Fibroblast of villous mesenchyme (primary cell): ENCODE data around the gene ADIPOQ. TPM values are rescaled to one million over a fixed set of nuclear protein-coding genes. Genes with fewer than 3 reads are reported as not detected.
"Not testable (repeated sequence)": the region's sequence is repeated elsewhere in the genome, so short reads cannot be mapped to it uniquely, and the experiment has no call there.

Source experiments
- DNase-seq: peaks from one replicate; pipeline ENCODE4 v3.0.0-alpha.2; 2010; ENCODE audit warnings: low read depth
- H3K4me3 ChIP-seq: 2 replicates; pipeline ENCODE4 v1.5.1; 2011; ENCODE audit warnings: low read depth, mild to moderate bottlenecking, low read length
- total RNA-seq: library from RNA; depleted of rRNA; stranded (reverse); fragments of >200 nt; gene quantifications from 2 replicates; pipeline ENCODE4 v1.2.3, GENCODE V29; 2012
- TF ChIP-seq, protein P1 (sequence below): IDR thresholded peaks from 2 replicates; pipeline ENCODE4 v1.5.1; 2012; ENCODE audit warnings: low read depth, mild to moderate bottlenecking, low read length; ENCODE audit not compliant: insufficient read depth

Gene ADIPOQ
- total RNA-seq, 1 donor, result not detected

DNA sequence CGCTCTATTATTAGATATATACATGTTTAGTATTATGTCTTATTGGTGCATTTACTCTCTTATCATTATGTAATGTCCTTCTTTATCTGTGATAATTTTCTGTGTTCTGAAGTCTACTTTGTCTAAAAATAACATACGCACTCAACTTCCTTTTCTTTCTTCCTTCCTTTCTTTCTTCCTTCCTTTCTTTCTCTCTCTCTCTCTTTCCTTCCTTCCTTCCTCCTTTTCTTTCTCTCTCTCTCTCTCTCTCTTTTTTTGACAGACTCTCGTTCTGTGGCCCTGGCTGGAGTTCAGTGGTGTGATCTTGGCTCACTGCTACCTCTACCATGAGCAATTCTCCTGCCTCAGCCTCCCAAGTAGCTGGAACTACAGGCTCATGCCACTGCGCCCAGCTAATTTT is 15.2 kb downstream of the ADIPOQ start:
- TF ChIP-seq, protein P1, sequence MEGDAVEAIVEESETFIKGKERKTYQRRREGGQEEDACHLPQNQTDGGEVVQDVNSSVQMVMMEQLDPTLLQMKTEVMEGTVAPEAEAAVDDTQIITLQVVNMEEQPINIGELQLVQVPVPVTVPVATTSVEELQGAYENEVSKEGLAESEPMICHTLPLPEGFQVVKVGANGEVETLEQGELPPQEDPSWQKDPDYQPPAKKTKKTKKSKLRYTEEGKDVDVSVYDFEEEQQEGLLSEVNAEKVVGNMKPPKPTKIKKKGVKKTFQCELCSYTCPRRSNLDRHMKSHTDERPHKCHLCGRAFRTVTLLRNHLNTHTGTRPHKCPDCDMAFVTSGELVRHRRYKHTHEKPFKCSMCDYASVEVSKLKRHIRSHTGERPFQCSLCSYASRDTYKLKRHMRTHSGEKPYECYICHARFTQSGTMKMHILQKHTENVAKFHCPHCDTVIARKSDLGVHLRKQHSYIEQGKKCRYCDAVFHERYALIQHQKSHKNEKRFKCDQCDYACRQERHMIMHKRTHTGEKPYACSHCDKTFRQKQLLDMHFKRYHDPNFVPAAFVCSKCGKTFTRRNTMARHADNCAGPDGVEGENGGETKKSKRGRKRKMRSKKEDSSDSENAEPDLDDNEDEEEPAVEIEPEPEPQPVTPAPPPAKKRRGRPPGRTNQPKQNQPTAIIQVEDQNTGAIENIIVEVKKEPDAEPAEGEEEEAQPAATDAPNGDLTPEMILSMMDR, result no peak
- DNase-seq, result no peak
- H3K4me3 ChIP-seq, result no peak overlapping the region

DNA sequence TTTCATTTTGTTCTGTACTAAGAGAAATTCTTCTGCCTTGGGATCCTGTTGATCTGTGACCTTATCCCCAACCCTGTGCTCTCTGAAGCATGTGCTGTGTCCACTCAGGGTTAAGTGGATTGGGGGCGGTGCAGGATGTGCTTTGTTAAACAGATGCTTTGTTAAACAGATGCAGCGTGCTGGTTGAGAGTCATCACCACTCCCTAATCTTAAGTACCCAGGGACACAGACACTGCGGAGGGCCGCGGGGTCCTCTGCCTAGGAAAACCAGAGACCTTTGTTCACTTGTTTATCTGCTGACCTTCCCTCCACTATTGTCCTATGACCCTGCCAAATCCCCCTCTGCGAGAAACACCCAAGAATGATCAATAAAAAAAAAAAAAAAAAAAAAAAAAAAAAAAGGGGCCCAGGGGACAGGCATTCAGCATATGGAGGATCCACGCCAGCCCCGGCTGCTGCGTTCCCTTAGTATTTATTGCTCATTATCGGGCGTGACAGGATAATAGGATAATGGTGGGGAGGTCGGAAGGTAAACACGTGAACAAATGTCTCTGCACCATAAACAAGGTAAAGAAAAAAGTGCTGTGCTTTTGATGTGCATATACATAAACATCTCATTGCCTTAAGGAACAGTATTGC is 22.8 kb downstream of the ADIPOQ start:
- not testable (repeated sequence) for DNase-seq, H3K4me3 ChIP-seq

DNA sequence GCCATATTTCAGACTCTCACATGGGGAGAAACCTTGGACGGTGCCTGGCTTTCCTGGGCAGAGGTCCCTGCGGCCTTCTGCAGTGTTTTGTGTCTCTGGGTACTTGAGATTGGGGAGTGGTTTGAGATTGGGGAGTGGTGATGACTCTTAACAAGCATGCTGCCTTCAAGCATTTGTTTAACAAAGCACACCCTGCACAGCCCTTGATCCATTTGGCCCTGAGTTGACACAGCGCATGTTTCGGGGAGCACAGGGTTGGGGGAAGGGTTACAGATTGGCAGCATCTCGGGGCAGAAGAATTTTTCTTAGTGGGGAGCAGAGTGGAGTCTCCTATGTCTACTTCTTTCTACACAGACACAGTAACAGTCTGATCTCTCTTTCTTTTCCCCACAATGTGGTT is 23.6 kb downstream of the ADIPOQ start:
- not testable (repeated sequence) for DNase-seq, H3K4me3 ChIP-seq

DNA sequence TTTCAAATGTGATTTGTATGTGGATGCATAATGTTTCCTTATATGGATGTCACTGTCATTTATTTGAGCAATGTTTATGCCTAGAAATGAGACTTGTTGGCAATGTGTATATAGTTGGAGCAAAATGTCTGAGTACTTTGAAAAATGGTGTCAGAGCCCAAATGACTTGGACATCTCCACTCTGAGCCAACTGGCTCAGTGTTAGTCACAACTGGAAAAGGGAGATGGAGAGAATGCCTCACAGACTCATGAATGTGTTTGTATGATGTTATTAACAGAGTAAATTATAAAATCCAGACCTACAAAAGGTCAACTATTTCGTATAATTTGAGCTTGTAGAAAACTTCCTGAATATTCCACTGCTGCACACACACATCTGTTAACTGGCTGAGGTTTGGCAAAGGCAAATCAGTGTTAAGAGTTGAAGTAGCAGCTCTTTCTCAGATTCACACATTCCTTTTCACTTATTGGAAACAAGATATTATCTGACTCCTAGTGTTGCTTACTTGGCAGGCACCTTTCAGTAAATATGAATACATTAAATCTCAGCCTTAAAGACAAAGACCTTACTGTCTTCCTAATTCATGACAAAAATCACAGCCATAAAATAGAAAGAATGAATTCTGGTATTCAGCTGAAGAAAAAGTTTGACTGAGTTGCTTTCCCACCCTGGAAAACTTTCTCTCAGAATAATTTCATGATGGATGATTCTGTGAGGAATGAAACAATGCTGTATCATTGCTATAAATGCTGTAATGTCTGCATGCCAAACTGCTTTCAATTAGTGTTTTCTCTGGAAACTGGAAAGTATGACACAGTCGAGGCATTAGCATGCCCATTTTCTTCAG is 27.0 kb downstream of the ADIPOQ start:
- DNase-seq, result no peak
- TF ChIP-seq, protein P1, result no peak
- no peak overlapping the region for H3K4me3 ChIP-seq

DNA sequence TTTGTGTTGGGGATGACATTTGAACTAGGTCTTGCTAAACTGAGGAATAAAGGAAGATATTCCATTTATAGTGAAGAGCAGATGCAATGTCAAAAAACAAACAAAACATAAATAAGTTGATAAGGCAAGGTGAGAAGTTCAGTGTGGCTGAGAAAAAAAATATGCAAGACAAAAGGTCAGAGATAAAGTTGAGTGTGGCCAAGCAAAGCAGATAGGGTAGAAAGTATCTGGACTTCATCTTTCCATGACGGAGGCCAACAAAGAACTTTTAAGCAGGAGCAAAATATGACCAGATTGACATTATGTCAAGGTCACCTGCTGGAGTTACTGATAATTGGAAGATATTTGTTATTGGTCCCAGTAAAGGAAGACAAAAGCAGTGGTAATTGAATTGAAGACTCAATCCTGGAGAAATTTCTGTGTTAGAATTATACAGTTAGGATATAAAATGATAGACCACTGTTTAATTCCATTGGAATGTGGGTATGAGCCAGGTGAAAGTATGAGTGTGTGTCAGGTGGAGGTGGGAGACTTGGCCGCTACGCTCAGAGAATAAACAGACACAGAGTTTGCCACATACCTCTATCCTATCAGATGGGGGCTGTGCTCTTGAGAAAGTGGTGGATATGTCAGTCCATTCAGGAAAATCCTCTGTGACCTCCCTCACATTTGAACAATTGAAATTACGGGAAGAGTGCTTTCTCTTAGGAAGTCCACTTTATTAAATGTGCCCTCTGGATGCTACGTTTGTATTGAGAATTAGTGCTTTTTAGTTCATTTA is 28.1 kb downstream of the ADIPOQ start:
- TF ChIP-seq, protein P1, result no peak
- DNase-seq, result no peak
- no peak overlapping the region for H3K4me3 ChIP-seq

DNA sequence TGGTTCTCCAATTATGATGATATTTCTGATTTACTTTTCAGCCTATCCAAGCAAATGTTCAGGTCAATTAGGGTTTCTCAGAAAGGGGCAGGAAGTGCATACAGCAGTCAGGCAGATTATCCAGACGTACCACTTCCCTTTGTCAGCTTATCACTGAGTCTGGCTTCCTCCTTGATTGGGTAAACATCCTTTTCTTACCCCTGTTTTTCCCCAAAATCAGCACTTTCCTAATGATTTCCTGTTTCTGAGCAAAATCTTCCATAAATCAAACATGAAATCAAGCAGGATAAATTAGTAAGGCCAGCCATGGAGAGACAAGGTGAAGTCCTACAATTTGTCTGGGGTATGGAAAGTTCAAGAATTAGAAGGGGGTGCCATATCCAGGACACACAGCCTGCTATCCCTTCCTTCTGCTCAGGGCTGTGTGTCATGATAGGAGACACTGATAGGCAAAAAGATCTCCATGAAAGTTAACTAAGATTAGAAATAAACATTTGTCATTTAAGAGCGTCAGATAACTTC is 29.0 kb downstream of the ADIPOQ start:
- DNase-seq, result no peak
- H3K4me3 ChIP-seq, result no peak overlapping the region
- TF ChIP-seq, protein P1, result no peak

DNA sequence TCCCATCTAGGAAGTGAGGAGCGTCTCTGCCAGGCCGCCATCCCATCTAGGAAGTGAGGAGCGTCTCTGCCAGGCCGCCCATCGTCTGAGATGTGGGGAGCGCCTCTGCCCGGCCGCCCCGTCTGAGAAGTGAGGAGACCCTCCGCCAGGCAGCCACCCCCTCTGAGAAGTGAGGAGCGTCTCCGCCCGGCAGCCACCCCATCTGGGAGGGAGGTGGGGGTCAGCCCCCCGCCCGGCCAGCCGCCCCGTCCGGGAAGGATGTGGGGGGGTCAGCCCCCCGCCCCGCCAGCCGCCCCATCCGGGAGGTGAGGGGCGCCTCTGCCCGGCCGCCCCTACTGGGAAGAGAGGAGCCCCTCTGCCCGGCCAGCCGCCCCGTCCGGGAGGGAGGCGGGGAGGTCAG is 31.3 kb downstream of the ADIPOQ start:
- DNase-seq, H3K4me3 ChIP-seq: not testable (repeated sequence)

DNA sequence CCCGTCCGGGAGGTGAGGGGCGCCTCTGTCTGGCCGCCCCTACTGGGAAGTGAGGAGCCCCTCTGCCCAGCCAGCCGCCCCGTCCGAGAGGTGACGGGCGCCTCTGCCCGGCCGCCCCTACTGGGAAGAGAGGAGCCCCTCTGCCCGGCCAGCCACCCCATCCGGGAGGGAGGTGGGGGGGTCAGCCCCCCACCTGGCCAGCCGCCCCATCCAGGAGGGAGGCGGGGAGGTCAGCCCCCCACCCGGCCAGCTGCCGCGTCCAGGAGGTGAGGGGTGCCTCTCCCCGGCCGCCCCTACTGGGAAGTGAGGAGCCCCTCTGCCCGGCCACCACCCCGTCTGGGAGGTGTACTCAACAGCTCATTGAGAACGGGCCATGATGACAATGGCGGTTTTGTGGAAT is 31.7 kb downstream of the ADIPOQ start:
- H3K4me3 ChIP-seq, DNase-seq: not testable (repeated sequence)

DNA sequence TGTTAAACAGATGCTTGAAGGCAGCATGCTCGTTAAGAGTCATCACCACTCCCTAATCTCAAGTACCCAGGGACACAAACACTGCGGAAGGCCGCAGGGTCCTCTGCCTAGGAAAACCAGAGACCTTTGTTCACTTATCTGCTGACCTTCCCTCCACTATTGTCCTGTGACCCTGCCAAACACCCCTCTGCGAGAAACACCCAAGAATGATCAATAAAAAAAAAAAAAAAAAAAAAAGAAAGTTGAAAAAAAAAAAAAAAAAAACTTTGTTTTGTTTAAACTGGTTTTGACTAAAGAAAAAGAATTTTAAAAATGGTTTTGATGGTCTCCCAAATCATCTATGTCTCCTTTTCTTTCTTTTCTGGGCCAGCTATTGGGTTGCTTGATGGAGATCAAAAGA is 32.3 kb downstream of the ADIPOQ start:
- DNase-seq, result not testable (repeated sequence)

More for the DNA sequence above, 32.3 kb downstream of the ADIPOQ start:
- not testable (repeated sequence) for H3K4me3 ChIP-seq
